Stomach smooth muscle (tissue), 2 donors: Measurements from ENCODE around the gene PLCD1.
"Not testable (repeated sequence)": the region's sequence is repeated elsewhere in the genome, so short reads cannot be mapped to it uniquely, and the experiment has no call there.

Experiments
- H3K27ac ChIP-seq: one replicate; pipeline ENCODE4 v1.7.0; 2013; ENCODE audit warnings: mild to moderate bottlenecking, low read length, inconsistent platforms
- H3K27me3 ChIP-seq, 2 donors: one replicate each; pipeline ENCODE4 v1.7.0; 2013; ENCODE audit warnings: low read length in 2 of 2; ENCODE audit not compliant: insufficient read depth in 2 of 2, control insufficient read depth in 1 of 2
- H3K36me3 ChIP-seq, 2 donors: one replicate each; pipeline ENCODE4 v1.7.0; 2013; ENCODE audit warnings: low read length in 2 of 2; ENCODE audit not compliant: control insufficient read depth in 2 of 2, insufficient read depth in 2 of 2
- H3K4me1 ChIP-seq: one replicate; pipeline ENCODE4 v1.7.0; 2013; ENCODE audit warnings: low read length; ENCODE audit not compliant: control insufficient read depth, insufficient read depth
- H3K4me3 ChIP-seq, 2 donors: one replicate each; pipeline ENCODE4 v1.7.0; 2013; ENCODE audit warnings: low read length in 2 of 2
- H3K9ac ChIP-seq, 2 donors: one replicate each; pipeline ENCODE4 v1.7.0; 2013; ENCODE audit warnings: low read length in 2 of 2, mild to moderate bottlenecking in 1 of 2
- H3K9me3 ChIP-seq, 2 donors: one replicate each; pipeline ENCODE4 v1.7.0; 2013; ENCODE audit warnings: low read length in 2 of 2; ENCODE audit not compliant: control insufficient read depth in 2 of 2
- donor health status: healthy.
- donor health status: Pancreatic carcinoma.

Gene PLCD1

DNA sequence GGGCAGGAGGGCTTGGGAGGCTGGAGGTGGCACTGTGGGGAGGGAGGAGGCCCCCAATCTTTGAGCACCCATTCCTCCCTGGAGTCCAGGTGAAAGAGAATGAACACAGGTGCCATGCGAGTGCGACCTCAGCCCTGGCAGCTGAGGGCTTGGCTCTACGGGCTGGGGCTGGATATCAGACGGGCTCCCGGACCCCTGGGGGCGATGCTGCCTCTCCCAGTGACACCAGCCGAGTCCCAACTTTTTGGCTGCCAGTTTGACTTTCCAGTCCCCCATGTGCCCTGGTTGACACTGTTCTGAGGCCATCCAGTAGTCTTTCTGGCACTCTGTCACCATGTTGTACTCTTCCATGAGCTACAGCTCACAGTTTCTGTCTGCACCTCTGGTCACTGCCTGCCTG is 37.6 kb downstream of the PLCD1 start:
- Histone ChIP-seq H3K4me1 (peaks cover 13% of the 10 kb centered on the region), H3K9me3 (no peaks in the 10 kb centered on the region), H3K9ac (no peak overlapping the region), H3K4me3 (no peak overlapping the region), H3K27me3 (no peaks in the 10 kb centered on the region), H3K27ac (no peak overlapping the region), H3K36me3 (peaks cover 0 to 4% of the 10 kb centered on the region in 2 donors)

DNA sequence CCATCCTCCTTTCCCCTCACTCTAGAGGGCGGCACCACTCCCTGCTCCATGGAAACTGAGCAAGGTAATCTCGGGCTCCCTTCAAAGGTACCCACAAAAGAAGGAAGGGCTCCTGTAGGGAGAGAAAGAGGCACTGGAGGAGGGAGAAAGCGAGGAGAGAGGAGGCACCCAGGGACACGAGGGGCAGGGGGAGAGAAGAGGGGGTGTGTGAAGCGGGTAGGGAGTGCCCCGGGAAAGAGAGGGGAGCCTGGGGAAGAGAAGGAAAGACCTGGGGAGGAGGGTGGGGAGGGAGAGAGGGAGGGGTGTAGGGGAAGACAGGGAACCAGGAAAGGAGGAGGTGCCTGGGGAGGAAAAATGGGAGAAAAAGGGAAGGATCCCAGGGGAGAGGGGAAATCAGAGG is 38.3 kb downstream of the PLCD1 start:
- Histone ChIP-seq H3K9me3 (no peaks in the 10 kb centered on the region), H3K4me1 (peaks cover 13% of the 10 kb centered on the region), H3K27me3 (no peaks in the 10 kb centered on the region), H3K36me3 (peaks cover 0 to 2% of the 10 kb centered on the region in 2 donors), H3K4me3 (no peak overlapping the region), H3K27ac (no peak overlapping the region), H3K9ac (no peak overlapping the region)

DNA sequence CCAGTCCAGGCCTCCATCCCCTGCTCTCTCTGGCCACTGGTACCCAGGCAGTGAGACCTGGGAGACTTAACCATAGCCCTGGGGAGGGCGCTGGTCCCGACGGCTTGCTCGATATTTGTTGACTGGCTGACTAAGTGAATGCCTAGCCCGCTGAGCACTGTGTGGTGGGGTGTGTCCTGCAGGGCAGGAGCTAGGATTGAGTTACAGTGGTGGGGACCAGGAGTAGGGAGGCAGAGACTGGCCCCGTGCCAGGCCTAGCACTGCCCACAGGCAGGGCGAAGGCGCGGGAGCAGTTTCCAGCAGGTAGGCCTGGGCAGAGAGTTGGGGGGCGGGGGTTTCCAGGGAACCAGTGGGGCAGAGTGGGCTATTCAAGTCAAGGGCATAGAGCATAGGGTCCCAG is 38.9 kb downstream of the PLCD1 start, which contains the start of gene VILL:
VILL (plus strand) TSS at position 260 of the 400 bp plus-strand sequence. CDS start 2,887 bp downstream, outside the sequence.
- Histone ChIP-seq H3K27ac (no peak within 1 kb of the TSS), H3K4me1 (peaks cover 13% of the 10 kb centered on the region), H3K27me3 (no peaks in the 10 kb centered on the region), H3K36me3 (peaks cover 0 to 1% of the 10 kb centered on the region in 2 donors), H3K4me3 (no peak within 1 kb of the TSS), H3K9ac (no peak within 1 kb of the TSS), H3K9me3 (no peaks in the 10 kb centered on the region)

DNA sequence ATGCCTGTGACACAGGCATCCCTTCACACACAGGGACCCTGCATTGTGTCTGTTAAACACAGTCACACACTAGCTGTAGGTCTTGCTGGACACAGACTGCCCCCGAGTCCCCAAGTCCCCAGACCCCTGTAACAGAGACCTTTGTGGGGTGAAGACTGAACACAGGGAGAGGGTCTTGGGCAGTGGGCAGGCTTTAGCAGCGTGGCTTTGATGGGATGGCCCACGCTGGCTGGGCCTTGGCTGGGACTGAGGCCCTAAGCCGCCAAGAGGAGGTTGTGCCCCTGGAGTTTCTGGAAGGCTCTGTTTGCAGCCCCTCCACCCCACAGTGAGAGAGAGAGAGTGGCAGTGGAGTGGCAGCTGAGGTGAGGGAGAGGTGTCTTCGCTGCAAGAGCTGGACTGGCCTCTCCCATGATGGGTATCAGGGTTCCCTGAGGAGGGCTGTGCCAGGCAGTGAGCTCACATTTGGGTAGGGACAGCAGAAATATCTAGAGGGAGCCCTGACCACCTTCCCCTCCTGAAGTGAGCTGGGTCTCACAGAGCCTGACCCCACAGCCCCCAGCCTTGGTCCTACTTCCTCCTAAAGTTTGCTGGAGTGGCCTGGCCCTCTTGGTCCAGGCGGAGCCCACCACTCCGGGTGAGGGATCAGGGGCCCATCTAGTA is 39.5 kb downstream of the PLCD1 start:
- H3K27me3 ChIP-seq: no peaks in the 10 kb centered on the region

DNA sequence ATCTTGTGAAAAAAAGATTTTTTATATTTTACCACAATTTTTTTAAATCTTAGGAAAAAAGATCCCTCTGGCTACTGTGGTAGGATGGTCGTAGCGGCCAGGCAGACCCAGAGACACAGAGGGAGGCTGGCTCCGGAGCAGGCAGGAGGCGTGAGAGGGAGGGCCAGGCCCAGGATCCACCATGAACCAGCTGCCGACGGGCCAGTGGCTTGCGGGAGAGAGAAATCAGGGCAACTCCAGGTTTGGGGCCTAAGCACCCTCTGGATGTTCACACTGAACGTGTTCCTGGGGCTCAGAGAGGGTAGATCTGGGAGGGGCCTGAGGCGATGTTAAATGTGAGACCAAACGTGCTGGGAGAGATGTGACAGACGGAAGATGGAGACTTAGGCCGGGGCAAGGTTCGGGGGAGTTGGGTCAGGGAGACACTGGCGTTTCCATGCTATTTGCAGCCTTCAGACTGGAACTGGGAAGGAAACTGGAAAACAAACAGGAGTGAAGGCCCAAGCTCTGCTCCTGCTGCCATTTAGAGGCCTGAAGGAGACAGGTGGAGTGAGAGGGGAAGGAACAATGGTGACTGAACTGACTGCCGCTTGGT is 40.4 kb downstream of the PLCD1 start:
- Histone ChIP-seq H3K9me3 (no peaks in the 10 kb centered on the region), H3K4me1 (peaks cover 6% of the 10 kb centered on the region), H3K4me3 (no peak overlapping the region), H3K27me3 (no peaks in the 10 kb centered on the region), H3K27ac (no peak overlapping the region), H3K36me3 (peaks cover 3 to 10% of the 10 kb centered on the region in 2 donors), H3K9ac (no peak overlapping the region)

More for the DNA sequence above, 39.5 kb downstream of the PLCD1 start:
- no peak overlapping the region for H3K9ac ChIP-seq
- no peak overlapping the region for H3K4me3 ChIP-seq
- no peak overlapping the region for H3K27ac ChIP-seq
- H3K4me1 ChIP-seq: peaks cover 13% of the 10 kb centered on the region
- peaks cover 0 to 4% of the 10 kb centered on the region in 2 donors for H3K36me3 ChIP-seq
- no peaks in the 10 kb centered on the region for H3K9me3 ChIP-seq

DNA sequence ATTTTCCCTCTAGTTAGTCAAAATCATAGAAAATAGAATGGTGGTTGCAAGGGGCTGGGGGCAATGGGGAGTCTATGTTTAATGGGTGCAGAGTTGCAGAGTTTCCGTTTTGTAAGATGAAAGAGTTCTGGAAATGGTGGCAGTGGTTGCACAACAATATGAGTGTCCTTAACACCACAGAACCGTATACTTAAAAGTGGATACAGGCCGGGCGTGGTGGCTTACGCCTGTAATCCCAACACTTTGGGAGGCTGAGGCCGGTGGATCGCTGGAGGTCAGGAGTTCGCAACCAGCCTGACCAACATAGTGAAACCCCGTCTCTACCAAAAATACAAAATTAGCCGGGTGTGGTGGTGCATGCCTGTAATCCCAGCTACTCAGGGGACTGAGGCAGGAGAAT is 41.1 kb downstream of the PLCD1 start:
- not testable (repeated sequence) for H3K27ac ChIP-seq, H3K9me3 ChIP-seq, H3K4me3 ChIP-seq, H3K4me1 ChIP-seq, H3K27me3 ChIP-seq, H3K9ac ChIP-seq
- H3K36me3 ChIP-seq: peaks cover 6 to 14% of the 10 kb centered on the region in 2 donors

DNA sequence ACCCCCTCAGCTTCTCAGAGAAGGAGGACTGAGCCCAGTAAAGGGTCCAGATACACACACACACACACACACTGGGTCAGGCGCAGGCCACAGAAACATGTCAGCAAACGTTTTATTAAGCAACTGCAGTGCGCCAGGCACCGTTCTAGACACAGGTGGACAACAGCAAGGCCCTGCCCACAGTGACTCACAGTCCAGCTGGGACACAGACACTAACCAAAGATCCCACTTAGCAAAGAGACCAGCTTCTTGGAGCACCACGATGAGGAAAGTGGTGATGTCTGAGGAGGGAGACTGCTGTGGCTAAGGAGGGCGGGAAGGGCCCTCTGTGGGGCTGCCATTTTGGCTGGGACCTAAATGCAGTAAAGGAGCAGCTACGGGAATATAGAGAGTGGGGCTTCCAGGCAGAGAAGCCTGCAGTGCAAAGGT is 41.7 kb downstream of the PLCD1 start:
- Histone ChIP-seq H3K27me3 (no peaks in the 10 kb centered on the region), H3K4me3 (no peak overlapping the region), H3K4me1 (no peaks in the 10 kb centered on the region), H3K9me3 (no peaks in the 10 kb centered on the region), H3K36me3 (peaks cover 7 to 16% of the 10 kb centered on the region in 2 donors), H3K9ac (no peak overlapping the region), H3K27ac (no peak overlapping the region)

DNA sequence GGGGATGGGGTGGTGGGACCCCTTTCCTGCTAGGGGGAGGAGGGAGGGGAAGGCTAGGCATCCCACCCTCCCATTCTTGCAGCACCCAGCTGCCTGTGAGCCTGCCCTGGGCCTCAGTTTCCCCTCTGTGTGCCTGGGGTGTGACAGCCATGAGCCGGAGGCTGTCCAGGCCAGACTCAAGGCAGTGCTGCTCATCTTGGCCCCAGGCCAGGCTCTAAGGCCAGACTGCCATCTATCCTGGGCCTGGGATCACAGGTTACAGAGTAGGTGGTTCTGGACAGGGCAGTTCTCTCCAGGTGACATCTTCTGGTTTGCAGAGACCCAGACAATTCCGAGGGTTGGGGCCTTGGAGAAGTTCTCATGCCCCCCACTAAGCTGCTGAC is 42.1 kb downstream of the PLCD1 start:
- no peak overlapping the region for H3K9ac ChIP-seq
- peaks cover 9 to 20% of the 10 kb centered on the region in 2 donors for H3K36me3 ChIP-seq
- H3K4me1 ChIP-seq: no peaks in the 10 kb centered on the region
- no peak overlapping the region for H3K4me3 ChIP-seq
- H3K9me3 ChIP-seq: no peaks in the 10 kb centered on the region
- no peaks in the 10 kb centered on the region for H3K27me3 ChIP-seq
- no peak overlapping the region for H3K27ac ChIP-seq

DNA sequence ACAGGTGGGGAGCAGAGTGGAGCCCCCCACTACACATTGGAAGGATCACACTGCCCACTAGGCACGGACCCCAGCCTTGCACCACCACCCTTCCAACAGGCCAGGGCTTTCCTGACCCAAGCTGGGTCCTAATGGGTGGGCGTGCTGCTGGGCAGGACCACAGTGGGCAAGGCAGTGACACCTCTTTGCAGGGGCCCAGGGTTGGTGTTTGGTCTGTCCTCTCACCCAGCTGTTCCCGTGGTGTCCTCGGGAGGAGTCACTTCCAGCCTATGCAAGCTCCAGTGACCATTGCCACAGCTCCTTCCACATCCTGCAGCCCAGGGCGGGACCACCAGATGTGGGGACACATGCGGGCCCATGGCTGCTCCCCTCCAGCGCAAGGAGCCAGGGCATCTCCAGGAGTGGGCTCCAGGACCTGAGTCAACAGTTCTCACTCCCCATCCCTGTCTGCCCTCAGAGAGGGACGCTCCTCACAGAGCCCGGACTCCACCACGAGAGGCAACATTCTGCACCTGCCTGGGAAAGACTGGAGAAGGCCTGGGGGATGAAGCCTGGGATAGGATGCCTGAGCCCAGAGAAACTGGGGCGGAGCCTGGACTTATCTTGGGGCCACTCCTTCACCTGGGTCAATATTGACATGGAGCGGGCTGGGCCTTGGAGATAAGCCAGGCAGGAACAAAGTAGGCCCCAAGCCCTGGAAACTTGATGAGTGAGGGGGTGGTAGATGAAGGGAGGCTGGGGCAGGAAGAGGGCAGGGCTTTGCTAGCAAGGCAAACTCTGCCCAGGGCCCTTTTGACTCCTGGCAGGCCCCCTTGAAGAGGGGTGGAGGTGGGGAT is 42.7 kb downstream of the PLCD1 start:
- Histone ChIP-seq H3K9me3 (no peaks in the 10 kb centered on the region), H3K9ac (no peak overlapping the region), H3K27me3 (no peaks in the 10 kb centered on the region), H3K4me3 (no peak overlapping the region), H3K36me3 (peaks cover 13 to 26% of the 10 kb centered on the region in 2 donors), H3K27ac (no peak overlapping the region), H3K4me1 (no peaks in the 10 kb centered on the region)

DNA sequence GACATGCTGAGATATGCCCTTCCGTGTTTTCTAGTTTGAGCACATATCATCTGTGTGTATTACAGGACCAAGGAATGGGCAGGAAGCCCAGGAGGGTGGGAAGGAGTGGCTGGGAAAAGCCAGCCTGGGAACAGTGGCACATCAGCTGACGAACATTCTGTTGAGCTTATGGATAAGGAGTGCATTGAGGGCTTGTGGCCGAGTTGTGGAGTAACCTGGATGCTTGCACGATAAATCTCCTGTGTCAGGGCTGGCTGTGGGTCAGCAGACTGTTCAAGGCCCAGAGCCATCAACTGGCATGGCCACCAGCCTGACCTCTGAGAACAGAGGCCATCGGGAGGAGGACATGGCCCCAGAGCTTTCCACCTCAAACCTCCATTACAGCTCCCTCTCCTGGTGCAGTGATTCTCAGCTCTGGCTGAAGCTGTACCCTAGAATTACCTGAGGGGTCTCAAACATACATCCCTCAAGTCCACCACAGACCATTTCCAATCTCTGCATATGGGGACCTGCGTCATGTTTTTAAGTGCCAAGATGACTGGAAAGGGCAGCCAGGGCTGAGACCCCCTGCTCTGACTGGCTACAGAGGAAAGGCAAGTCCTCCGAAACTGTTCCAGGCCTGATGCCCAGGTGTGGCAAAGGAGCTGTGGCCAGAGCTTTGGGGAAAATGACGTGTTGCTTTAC is 43.7 kb downstream of the PLCD1 start:
- Histone ChIP-seq H3K4me1 (no peaks in the 10 kb centered on the region), H3K9me3 (no peaks in the 10 kb centered on the region), H3K36me3 (peaks cover 14 to 28% of the 10 kb centered on the region in 2 donors), H3K9ac (no peak overlapping the region), H3K4me3 (no peak overlapping the region), H3K27me3 (no peaks in the 10 kb centered on the region), H3K27ac (no peak overlapping the region)
